NCI-H460 (cell line): Measurements from ENCODE around the gene UGT1A6. TPM values are rescaled to one million over a fixed set of nuclear protein-coding genes. Genes with fewer than 3 reads are reported as not detected.

Source experiments
- DNase-seq: peaks from one replicate; pipeline ENCODE4 v3.0.0-alpha.2; 2016; ENCODE audit warnings: low read depth; ENCODE audit errors: extremely low read depth
- total RNA-seq: library from RNA; depleted of rRNA; stranded (reverse); fragments of >200 nt; shearing (Covaris generic); gene quantifications from 2 replicates; pipeline ENCODE4 v1.2.3, GENCODE V29; 2014

The UGT1A6 gene
- total RNA-seq, 1 experiment from 2014 or later: not detected

- DNase-seq: no peak
Measured at GRCh38 chr2:233798335-233799086, 105.8 kb downstream of the UGT1A6 start.

GRCh38 chr2:233799087-233799665 lies 106.5 kb downstream of the UGT1A6 start:
- DNase-seq: no peak

- no peak for DNase-seq
Measured at GRCh38 chr2:233799716-233800115, 107.0 kb downstream of the UGT1A6 start.

GRCh38 chr2:233800208-233800607 lies 107.5 kb downstream of the UGT1A6 start:
- no peak for DNase-seq

GRCh38 chr2:233801357-233802131 lies 108.9 kb downstream of the UGT1A6 start:
- DNase-seq: no peak

- DNase-seq: no peak
Measured at GRCh38 chr2:233802132-233802815, 109.6 kb downstream of the UGT1A6 start.

GRCh38 chr2:233803292-233803911 lies 110.7 kb downstream of the UGT1A6 start:
- no peak for DNase-seq

- no peak for DNase-seq
Measured at GRCh38 chr2:233803994-233804393, 111.3 kb downstream of the UGT1A6 start.

- DNase-seq: no peak
Measured at GRCh38 chr2:233807215-233807865, 114.7 kb downstream of the UGT1A6 start.

GRCh38 chr2:233807966-233808935 lies 115.6 kb downstream of the UGT1A6 start:
- no peak for DNase-seq

- DNase-seq: no peak
Measured at GRCh38 chr2:233810385-233810784, 117.7 kb downstream of the UGT1A6 start.

- DNase-seq: no peak
Measured at GRCh38 chr2:233811087-233811486, 118.4 kb downstream of the UGT1A6 start.

- no peak for DNase-seq
Measured at GRCh38 chr2:233811732-233812131, 119.0 kb downstream of the UGT1A6 start.

GRCh38 chr2:233813236-233814055 lies 120.8 kb downstream of the UGT1A6 start:
- no peak for DNase-seq

GRCh38 chr2:233814056-233814835 lies 121.6 kb downstream of the UGT1A6 start:
- no peak for DNase-seq

- no peak for DNase-seq
Measured at GRCh38 chr2:233815861-233816260, 123.2 kb downstream of the UGT1A6 start.

- no peak for DNase-seq
Measured at GRCh38 chr2:233816334-233816733, 123.6 kb downstream of the UGT1A6 start.
